Dendritic cell treated with granulocyte-macrophage colony-stimulating factor and Interleukin-4, amounts not matched to agents 40 ng/mL and 50 ng/mL, for 4 days (primary cell): ENCODE results near the gene AFDN.

Experiments
- H3K27ac Mint-ChIP-seq: one replicate; pipeline ENCODE4 v1.8.0; 2022; ENCODE audit warnings: mild to moderate bottlenecking, mixed read lengths
- H3K27me3 Mint-ChIP-seq: one replicate; pipeline ENCODE4 v1.8.0; 2022; ENCODE audit warnings: mild to moderate bottlenecking, mixed read lengths
- H3K36me3 Mint-ChIP-seq: one replicate; pipeline ENCODE4 v1.8.0; 2022; ENCODE audit warnings: low read depth, mixed read lengths
- H3K4me1 Mint-ChIP-seq: one replicate; pipeline ENCODE4 v1.8.0; 2022; ENCODE audit warnings: low read depth, mixed read lengths
- H3K4me3 Mint-ChIP-seq: one replicate; pipeline ENCODE4 v1.8.0; 2022; ENCODE audit warnings: mild to moderate bottlenecking, moderate library complexity, mixed read lengths
- H3K9me3 Mint-ChIP-seq: one replicate; pipeline ENCODE4 v1.8.0; 2022; ENCODE audit warnings: mixed read lengths
- intact Hi-C: fragments of 100-400 bp; cut with micrococcal nuclease; formaldehyde crosslinking; loops from one replicate; pipeline ENCODE4 v1.15.0; 2022

The AFDN gene

DNA sequence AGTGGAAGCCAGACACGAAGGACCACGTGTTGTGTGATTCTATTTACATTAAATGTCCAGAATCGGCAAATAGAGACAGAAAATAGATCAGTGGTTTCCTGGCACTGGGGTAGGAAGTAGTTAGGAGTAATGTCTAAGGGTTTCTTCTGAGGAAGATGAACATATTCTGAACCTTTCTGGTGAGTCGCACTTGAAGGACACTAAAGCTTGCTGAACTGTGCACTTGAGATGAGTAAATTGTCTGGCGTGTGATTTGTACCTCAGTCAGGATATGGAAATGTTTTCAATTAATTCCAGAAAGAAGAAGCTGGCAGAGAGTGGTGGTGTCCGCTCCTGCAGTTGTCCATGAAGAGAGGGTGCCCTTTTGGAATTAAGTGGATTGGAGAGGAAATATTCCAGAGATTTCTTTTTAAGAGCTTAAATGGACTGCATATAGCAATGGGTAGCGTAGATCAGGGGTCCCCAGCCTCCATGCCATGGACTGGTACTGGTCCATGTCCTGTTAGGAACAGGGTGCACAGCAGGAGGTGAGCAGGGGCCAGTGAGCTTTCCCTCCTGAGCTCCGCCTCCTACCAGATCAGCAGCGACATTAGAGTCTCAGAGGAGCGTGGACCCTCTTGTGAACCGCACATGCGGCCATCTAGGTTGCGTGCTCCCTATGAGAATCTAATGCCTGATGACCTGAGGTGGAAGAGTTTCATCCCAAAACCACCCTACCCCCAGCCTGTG, 158.3 kb downstream of the AFDN start:
- Mint-ChIP-seq H3K27me3 (no peaks in the 10 kb centered on the region), H3K9me3 (peaks cover 24% of the 10 kb centered on the region), H3K36me3 (no peaks in the 10 kb centered on the region), H3K4me3 (no peak overlapping the region), H3K4me1 (no peaks in the 10 kb centered on the region), H3K27ac (no peak overlapping the region)
- intact Hi-C loops: no loop called here

- Mint-ChIP-seq H3K4me3 (no peak overlapping the region), H3K27ac (no peak overlapping the region), H3K27me3 (no peaks in the 10 kb centered on the region), H3K9me3 (peaks cover 17% of the 10 kb centered on the region), H3K36me3 (no peaks in the 10 kb centered on the region), H3K4me1 (no peaks in the 10 kb centered on the region)
- intact Hi-C loops: no loop called here
These were observed 159.3 kb downstream of the AFDN start for GRCh38 chr6:167985911-167986595.

GRCh38 chr6:167987396-167988153, 160.9 kb downstream of the AFDN start:
- Mint-ChIP-seq H3K4me3 (no peak overlapping the region), H3K36me3 (no peaks in the 10 kb centered on the region), H3K4me1 (no peaks in the 10 kb centered on the region), H3K27me3 (no peaks in the 10 kb centered on the region), H3K27ac (no peak overlapping the region), H3K9me3 (peaks cover 15% of the 10 kb centered on the region)
- intact Hi-C loops: no loop called here

DNA sequence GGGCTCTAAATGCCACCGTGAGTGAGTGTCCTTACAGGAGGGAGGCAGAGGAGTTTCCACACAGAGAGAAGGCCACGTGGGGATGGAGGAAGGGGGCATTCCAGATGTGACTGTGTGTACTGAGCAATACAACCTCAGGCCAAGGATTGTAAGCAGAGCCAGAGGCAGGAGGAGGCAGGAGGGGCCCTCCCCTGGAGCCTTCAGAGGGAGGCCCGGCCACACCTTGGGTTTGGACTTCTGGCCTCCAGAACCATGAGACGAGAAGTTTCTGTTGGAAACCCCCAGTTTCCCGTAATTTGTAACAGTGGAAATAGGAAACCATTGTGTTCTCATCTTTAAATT, 161.4 kb downstream of the AFDN start:
- Mint-ChIP-seq H3K27me3 (no peaks in the 10 kb centered on the region), H3K27ac (no peak overlapping the region), H3K4me1 (no peaks in the 10 kb centered on the region), H3K36me3 (no peaks in the 10 kb centered on the region), H3K4me3 (no peak overlapping the region), H3K9me3 (peaks cover 15% of the 10 kb centered on the region)
- intact Hi-C loops: no loop called here

DNA sequence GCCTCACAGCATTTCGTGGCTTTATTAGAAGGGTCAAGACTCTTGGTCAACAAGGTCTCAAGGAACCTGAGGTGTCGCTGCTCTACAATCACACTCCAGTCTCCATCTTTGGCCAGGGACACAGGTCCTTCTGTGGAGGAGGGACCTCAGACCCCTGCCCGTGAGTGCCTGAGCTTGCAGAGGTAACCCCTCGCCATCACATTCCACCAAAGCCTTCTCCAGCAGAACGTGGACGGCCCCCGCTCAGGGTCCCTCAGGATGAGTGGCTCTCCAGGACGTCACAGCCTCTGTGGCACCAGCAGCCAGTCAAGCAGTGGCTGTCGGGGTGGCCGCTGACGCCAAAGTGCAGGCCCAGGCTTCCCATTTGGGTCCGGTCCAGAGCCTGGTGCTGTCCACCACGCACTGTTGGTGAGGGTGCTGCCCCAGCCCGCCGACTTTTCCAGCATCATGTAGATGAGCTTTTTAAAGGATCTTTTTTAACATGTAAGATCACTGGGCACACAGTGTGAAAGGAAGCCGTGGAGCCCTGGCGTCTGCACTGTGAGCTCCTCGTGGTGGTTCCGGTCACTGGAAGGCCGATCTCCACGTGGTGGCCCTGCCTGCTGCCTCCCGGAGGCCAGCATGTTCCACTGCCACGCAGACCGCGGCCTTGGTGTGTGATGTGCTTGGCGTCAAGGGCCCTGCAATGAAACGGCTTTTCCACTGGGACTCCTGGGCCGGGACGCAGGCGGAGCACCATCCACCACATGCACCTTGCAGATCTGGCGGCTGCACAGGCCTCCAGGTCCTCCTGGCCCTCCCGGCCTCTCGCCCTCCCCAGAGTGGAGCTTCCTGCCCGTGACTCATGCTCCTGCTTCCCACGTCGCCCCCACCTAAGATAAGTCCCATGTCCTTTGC, 162.5 kb downstream of the AFDN start:
- Mint-ChIP-seq H3K9me3 (peaks cover 12% of the 10 kb centered on the region), H3K4me1 (no peaks in the 10 kb centered on the region), H3K36me3 (no peaks in the 10 kb centered on the region), H3K27ac (no peak overlapping the region), H3K4me3 (no peak overlapping the region), H3K27me3 (no peaks in the 10 kb centered on the region)
- intact Hi-C loops: no loop called here

GRCh38 chr6:167990016-167990945, 163.6 kb downstream of the AFDN start:
- H3K27me3 Mint-ChIP-seq: no peaks in the 10 kb centered on the region
- H3K9me3 Mint-ChIP-seq: peaks cover under 1% of the 10 kb centered on the region
- no peak overlapping the region for H3K4me3 Mint-ChIP-seq
- no peaks in the 10 kb centered on the region for H3K4me1 Mint-ChIP-seq
- H3K27ac Mint-ChIP-seq: no peak overlapping the region
- intact Hi-C loops: no loop called here
- no peaks in the 10 kb centered on the region for H3K36me3 Mint-ChIP-seq

- H3K4me3 Mint-ChIP-seq: no peak overlapping the region
- H3K36me3 Mint-ChIP-seq: no peaks in the 10 kb centered on the region
- no peak overlapping the region for H3K27ac Mint-ChIP-seq
- H3K27me3 Mint-ChIP-seq: no peaks in the 10 kb centered on the region
- intact Hi-C loops: no loop called here
- no peaks in the 10 kb centered on the region for H3K9me3 Mint-ChIP-seq
- H3K4me1 Mint-ChIP-seq: no peaks in the 10 kb centered on the region
These were observed 166.5 kb downstream of the AFDN start for GRCh38 chr6:167993169-167993568.

DNA sequence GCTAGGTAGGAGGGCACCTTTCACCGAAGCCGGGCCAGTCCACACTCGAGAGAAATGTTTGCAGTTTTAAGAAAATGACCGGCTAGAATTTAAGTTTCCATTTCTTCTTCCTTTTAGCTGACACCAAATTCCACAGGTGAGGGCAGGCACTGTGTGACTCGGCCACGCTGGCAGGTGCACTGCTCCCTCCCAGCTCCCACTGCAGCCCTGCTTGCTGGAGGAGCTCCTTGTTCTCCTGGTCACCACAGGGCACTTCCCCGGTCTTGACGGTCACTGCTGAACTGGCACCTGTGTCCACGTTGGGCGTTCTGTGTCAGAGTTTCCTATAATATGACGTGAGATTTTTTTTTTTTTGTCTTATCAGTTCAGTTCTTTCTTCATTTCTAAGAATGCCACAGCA, 167.1 kb downstream of the AFDN start:
- intact Hi-C loops: no loop called here

GRCh38 chr6:167995302-167995701, 168.6 kb downstream of the AFDN start:
- no peaks in the 10 kb centered on the region for H3K27me3 Mint-ChIP-seq
- no peaks in the 10 kb centered on the region for H3K9me3 Mint-ChIP-seq
- no peak overlapping the region for H3K27ac Mint-ChIP-seq
- H3K4me1 Mint-ChIP-seq: no peaks in the 10 kb centered on the region
- H3K36me3 Mint-ChIP-seq: no peaks in the 10 kb centered on the region
- H3K4me3 Mint-ChIP-seq: no peak overlapping the region
- intact Hi-C loops: no loop called here

More for the DNA sequence above, 167.1 kb downstream of the AFDN start:
- Mint-ChIP-seq H3K36me3 (no peaks in the 10 kb centered on the region), H3K27ac (no peak overlapping the region), H3K4me3 (no peak overlapping the region), H3K9me3 (no peaks in the 10 kb centered on the region), H3K27me3 (no peaks in the 10 kb centered on the region), H3K4me1 (no peaks in the 10 kb centered on the region)

GRCh38 chr6:167995731-167996151, 169.0 kb downstream of the AFDN start:
- Mint-ChIP-seq H3K27ac (no peak overlapping the region), H3K27me3 (no peaks in the 10 kb centered on the region), H3K4me1 (no peaks in the 10 kb centered on the region), H3K9me3 (no peaks in the 10 kb centered on the region), H3K36me3 (no peaks in the 10 kb centered on the region), H3K4me3 (no peak overlapping the region)
- intact Hi-C loops: no loop called here

- Mint-ChIP-seq H3K9me3 (no peaks in the 10 kb centered on the region), H3K4me1 (no peaks in the 10 kb centered on the region), H3K4me3 (no peak overlapping the region), H3K36me3 (no peaks in the 10 kb centered on the region), H3K27me3 (no peaks in the 10 kb centered on the region), H3K27ac (no peak overlapping the region)
- intact Hi-C loops: no loop called here
These were observed 169.9 kb downstream of the AFDN start for GRCh38 chr6:167996424-167997199.

DNA sequence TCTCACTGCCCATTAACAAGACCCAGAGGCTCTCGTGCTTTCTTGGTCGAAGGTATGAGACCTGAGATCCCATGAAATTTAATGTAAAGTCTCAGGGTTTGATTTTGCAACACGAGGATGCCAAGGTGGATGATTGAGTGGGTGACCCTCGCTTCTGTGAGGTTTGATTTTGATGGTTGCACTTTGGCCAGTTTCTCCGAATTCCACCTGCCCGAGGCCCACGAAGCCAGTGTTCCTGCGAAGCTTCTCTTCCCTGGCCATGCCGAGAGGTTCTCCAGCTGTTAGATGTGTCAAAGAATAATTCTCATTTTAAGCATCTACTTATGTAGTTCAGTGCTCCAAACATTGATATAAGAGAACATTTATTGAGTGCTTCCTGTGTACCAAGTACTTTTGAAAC, 170.9 kb downstream of the AFDN start, which contains the start of gene KIF25:
KIF25 (plus strand) TSS at position 30 of the 400 bp plus-strand sequence. CDS start 31,915 bp downstream, outside the sequence.
- no peaks in the 10 kb centered on the region for H3K36me3 Mint-ChIP-seq
- no peaks in the 10 kb centered on the region for H3K9me3 Mint-ChIP-seq
- H3K27ac Mint-ChIP-seq: no peak within 1 kb of the TSS
- H3K27me3 Mint-ChIP-seq: no peaks in the 10 kb centered on the region
- no peaks in the 10 kb centered on the region for H3K4me1 Mint-ChIP-seq
- intact Hi-C loops: no loop called here
- H3K4me3 Mint-ChIP-seq: no peak within 1 kb of the TSS
